ENCODE results near the gene TMEM184A.

DNA sequence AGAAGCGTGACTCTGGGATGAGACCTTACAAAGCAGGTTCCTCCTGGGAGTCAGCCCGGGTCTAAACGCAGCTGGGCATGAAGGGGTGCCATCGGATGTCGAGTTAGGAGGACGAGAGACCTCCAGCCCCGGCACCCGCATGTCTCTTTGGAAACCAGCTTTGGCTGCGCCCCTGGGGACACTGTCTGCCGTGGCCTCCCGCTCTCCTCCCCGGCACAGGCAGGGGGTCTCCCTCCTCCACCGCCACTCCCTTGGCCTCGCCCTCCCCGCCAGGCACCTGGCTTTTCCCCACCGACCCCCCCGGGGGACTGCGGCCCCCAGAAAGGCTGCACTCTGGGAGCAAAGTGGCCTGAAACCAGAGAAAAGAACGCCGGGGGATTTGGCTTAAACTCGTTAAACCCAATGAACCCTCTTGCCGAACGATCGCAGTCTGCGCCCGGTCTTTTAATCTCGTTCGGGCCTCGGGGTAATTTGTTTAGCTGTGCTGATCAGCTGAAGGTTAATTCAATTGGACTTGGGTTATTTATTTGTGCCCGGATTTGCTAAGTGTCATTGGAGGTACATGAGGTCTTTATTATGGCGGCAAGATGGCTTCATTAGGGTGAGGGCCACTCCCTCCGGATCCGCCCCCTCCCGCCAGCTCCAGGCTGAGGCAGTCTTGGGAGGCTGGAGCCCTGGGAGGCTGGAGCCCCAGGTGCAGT, 30.3 kb upstream of the TMEM184A start:
- TF ChIP-seq, protein P1, sequence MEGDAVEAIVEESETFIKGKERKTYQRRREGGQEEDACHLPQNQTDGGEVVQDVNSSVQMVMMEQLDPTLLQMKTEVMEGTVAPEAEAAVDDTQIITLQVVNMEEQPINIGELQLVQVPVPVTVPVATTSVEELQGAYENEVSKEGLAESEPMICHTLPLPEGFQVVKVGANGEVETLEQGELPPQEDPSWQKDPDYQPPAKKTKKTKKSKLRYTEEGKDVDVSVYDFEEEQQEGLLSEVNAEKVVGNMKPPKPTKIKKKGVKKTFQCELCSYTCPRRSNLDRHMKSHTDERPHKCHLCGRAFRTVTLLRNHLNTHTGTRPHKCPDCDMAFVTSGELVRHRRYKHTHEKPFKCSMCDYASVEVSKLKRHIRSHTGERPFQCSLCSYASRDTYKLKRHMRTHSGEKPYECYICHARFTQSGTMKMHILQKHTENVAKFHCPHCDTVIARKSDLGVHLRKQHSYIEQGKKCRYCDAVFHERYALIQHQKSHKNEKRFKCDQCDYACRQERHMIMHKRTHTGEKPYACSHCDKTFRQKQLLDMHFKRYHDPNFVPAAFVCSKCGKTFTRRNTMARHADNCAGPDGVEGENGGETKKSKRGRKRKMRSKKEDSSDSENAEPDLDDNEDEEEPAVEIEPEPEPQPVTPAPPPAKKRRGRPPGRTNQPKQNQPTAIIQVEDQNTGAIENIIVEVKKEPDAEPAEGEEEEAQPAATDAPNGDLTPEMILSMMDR (IDR thresholded peaks at IDR 0.05): no peak
- TF ChIP-seq EP300 (IDR thresholded peaks at IDR 0.05) (no peak), POLR2A (IDR thresholded peaks at IDR 0.05) (no peak)

Measured in sigmoid colon (tissue), 4 donors.